Endothelial cell (in vitro differentiated cells): ENCODE measurements around the gene RPTOR. TPM values are rescaled to one million over a fixed set of nuclear protein-coding genes. Genes with fewer than 3 reads are reported as not detected.

Experiments
- DNase-seq: peaks from one replicate; pipeline ENCODE4 v3.0.0; 2021; ENCODE audit warnings: low spot score
- H3K27ac Mint-ChIP-seq: one replicate; pipeline ENCODE4 v1.8.0; 2021; ENCODE audit warnings: mixed read lengths, inconsistent platforms; ENCODE audit not compliant: unreplicated experiment
- H3K27me3 Mint-ChIP-seq: one replicate; pipeline ENCODE4 v1.8.0; 2021; ENCODE audit warnings: mild to moderate bottlenecking, moderate library complexity, mixed read lengths, inconsistent platforms; ENCODE audit not compliant: unreplicated experiment
- H3K36me3 Mint-ChIP-seq: one replicate; pipeline ENCODE4 v1.8.0; 2021; ENCODE audit warnings: mild to moderate bottlenecking, low read depth, mixed read lengths, inconsistent platforms; ENCODE audit not compliant: unreplicated experiment
- H3K4me1 Mint-ChIP-seq: one replicate; pipeline ENCODE4 v1.8.0; 2021; ENCODE audit warnings: mild to moderate bottlenecking, mixed read lengths, inconsistent platforms; ENCODE audit not compliant: unreplicated experiment
- H3K4me3 Mint-ChIP-seq: one replicate; pipeline ENCODE4 v1.8.0; 2021; ENCODE audit warnings: mild to moderate bottlenecking, mixed read lengths, inconsistent platforms; ENCODE audit not compliant: unreplicated experiment
- H3K9me3 Mint-ChIP-seq: one replicate; pipeline ENCODE4 v1.8.0; 2021; ENCODE audit warnings: mixed read lengths, inconsistent platforms; ENCODE audit not compliant: unreplicated experiment
- CTCF ChIP-seq: fragments of 200-600 bp; sonication (generic); IDR thresholded peaks from one replicate; pipeline ENCODE4 v1.5.0; 2021; ENCODE audit warnings: antibody characterized with exemption; ENCODE audit not compliant: unreplicated experiment
- total RNA-seq: library from RNA; stranded (reverse); fragmentation: NEBNext Ultra II Directional; extraction: Animal tissue kit (Norgen Biotek cat#: 25700); gene quantifications from one replicate; pipeline ENCODE4 v1.2.1, GENCODE V29; 2021; ENCODE audit not compliant: unreplicated experiment

RPTOR gene
- total RNA-seq, 1 donor from 2014 or later, result 36.7 TPM

DNA sequence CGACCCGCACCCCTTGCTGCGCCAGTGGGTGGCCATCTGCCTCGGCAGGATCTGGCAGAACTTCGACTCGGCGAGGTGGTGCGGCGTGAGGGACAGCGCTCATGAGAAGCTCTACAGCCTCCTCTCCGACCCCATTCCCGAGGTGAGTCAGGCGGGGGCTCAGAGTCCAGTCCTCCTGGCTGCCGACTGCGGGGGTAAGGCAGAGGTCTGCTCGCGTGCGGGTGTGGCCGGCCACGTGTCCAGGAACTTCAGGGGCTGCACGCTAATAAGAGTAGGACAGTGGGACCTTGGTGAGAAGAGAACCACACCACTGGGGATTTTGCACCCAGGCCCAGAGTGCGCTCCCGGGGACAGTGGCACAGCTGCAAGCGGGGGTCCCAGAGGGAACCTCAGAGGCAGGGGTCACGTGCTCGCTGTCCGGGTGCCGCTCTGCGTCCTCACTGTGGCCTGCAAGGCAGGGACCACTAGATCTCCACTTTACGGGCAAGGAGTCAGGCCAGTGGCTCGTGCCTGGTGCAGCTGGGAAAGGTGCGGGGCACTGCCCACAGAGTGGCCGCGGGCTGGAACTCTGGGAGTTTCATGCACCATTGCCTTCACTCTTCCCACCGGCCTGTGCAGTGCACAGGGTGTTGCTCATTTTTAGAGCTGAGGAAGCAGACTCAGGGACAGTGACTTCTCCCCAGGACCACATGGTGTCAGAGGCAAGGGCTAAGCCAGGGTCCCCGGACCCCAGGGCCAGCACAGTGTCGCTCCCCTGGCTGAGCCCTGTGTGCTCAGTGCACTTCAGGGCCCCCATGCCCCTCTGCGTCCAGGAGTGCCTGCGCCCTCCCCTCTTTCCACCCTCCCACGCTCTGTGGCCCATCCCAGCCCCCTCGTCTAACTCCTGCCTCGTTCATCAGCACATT lies 339.4 kb downstream of the RPTOR start:
- peaks cover 30% of the 10 kb centered on the region for H3K36me3 Mint-ChIP-seq
- peaks cover 1% of the 10 kb centered on the region for H3K4me1 Mint-ChIP-seq
- H3K27ac Mint-ChIP-seq, result no peak overlapping the region
- H3K4me3 Mint-ChIP-seq, result no peak overlapping the region
- H3K27me3 Mint-ChIP-seq, result peaks cover 8% of the 10 kb centered on the region
- no peaks in the 10 kb centered on the region for H3K9me3 Mint-ChIP-seq
- no peak for DNase-seq
- TF ChIP-seq CTCF, result no peak

DNA sequence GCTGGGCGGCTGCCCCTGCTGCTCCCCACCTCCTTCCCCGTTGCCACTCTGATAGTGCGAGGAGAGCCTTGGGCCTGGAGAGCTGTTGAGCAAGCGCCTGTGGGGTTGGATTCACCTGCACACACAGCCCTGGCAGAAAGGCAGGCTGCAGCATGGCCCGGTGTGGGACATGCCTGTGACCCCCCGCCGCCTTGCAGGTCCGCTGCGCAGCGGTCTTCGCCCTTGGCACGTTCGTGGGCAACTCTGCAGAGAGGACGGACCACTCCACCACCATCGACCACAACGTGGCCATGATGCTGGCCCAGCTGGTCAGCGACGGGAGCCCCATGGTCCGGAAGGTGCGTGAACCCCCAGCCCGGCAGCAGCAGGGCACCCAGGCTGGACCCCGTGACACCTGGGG lies 340.2 kb downstream of the RPTOR start:
- Mint-ChIP-seq H3K36me3 (peaks cover 32% of the 10 kb centered on the region), H3K9me3 (no peaks in the 10 kb centered on the region), H3K27me3 (peaks cover 8% of the 10 kb centered on the region), H3K4me1 (peaks cover 3% of the 10 kb centered on the region), H3K27ac (no peak overlapping the region), H3K4me3 (no peak overlapping the region)
- TF ChIP-seq CTCF, result no peak
- DNase-seq, result no peak

DNA sequence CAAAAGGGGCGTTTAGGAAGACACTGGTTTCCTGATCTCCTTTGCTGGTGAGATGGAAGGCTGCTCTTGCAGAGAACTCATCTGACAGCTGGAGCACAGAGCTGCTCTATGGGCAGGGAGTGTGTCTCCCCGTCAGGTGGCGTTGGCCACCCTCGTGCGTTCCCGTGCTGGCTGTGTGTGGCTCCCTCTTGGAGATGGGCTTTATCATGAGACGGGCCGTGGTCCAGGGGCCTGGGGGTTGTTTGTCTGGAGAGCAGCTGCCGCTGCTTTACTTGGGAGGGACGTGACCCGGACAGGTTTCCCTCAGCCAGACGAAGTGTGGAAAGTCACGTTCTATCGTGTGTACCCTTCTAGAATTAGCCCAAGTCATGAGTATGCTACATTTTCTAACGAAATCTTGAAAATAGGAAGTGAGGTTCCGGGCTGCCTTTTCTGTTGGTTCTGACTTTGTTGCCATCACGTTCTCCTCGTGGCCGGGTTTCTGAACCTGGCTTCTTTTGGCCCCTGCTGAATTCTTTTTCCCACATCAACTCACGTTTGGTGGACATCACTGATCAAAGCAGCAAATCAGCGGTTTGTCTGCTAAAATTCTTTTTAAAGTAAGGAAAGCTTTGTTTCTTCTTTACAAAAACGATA lies 341.4 kb downstream of the RPTOR start:
- peaks cover 36% of the 10 kb centered on the region for H3K36me3 Mint-ChIP-seq

DNA sequence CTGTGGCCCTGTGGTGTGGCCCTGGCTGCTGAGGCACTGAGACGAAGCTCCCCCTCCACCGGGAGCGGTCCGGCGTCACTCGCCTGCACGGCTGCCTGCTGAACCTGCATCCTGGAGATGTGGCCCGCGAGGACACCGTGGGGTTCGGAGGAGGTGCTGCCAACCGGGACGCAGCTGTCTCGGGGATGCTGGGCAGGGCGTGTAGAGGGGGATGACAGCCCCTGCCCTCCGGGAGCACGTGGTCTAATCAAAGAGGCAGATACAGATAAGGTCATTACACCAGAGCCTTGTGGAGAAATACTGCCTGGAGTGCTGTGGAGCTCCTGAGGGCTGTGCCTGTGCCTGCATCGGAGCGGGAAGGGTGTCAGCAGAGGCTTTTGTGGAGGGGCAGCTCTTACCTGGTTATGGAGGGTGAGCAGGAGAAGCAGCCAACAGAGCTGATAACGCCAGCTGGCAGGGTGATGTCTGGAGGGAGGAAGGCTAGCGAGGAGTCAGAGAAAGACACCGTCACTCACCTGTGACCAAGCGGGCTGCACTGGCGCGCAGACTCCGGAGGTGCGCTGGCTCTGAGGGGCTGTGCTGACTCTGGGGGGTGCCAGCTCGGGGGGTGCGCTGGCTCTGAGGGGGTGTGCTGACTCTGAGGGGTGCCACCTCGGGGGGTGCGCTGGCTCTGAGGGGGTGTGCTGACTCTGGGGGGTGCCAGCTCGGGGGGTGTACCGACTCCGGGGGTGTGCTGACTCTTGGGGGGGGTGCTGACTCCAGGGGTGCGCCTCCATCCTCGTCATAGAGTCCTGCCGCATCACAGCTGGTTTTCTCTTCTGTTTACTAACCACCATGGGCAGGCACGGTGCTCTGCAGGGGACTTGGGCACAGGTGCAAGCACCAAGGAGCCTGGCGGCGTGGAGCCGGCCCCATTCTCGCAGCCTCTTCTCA lies 342.3 kb downstream of the RPTOR start:
- Mint-ChIP-seq H3K27ac (no peak overlapping the region), H3K9me3 (no peaks in the 10 kb centered on the region), H3K4me3 (no peak overlapping the region), H3K27me3 (peaks cover 10% of the 10 kb centered on the region), H3K36me3 (peaks cover 33% of the 10 kb centered on the region), H3K4me1 (peaks cover 3% of the 10 kb centered on the region)
- DNase-seq, result no peak
- no peak for TF ChIP-seq CTCF

More for the DNA sequence above, 341.4 kb downstream of the RPTOR start:
- H3K9me3 Mint-ChIP-seq, result no peaks in the 10 kb centered on the region
- no peak overlapping the region for H3K4me3 Mint-ChIP-seq
- H3K4me1 Mint-ChIP-seq, result peaks cover 3% of the 10 kb centered on the region
- H3K27me3 Mint-ChIP-seq, result peaks cover 10% of the 10 kb centered on the region
- no peak for TF ChIP-seq CTCF
- H3K27ac Mint-ChIP-seq, result no peak overlapping the region
- no peak for DNase-seq
